ENCODE data around the gene ZNF284.

ZNF284 gene

DNA sequence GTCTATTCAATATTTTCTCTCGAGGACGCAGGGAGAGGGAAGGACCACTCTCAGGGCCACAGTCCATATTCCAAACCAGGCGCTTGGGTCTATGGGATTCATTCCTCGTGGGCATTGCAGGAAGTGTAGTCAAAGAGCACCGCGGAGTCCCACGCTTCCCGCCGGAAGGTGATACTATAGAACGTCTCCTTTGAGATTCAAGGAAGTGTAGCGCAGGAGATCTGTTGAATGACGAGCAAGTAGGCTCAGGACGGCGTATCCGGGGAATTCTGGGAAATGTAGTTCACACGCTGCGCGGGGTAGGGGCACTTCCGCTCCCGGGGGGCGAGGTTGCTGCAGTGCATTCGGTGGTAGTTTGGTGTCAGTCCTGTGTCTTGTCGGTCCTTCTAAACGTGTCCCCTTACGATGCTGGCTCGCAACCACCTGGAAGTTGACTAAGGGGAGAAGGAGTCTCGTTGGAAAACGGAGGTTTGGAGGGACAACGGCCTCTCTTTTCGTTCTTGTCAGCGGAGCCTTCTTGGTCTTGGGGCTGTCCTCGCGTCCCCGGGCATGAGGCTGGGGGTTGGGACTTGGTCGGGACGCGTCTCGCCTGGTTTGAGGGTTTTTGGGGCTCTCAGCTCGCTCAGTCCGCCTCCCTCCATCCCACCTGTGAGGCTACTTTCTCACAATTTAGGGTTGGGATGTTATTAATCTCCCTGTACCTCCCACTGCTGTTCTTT lies at the start of gene ZNF284:
Gene ZNF284, plus strand, starts transcription at position 336 of the 719 bp plus-strand sequence. CDS start 4,231 bp downstream, outside the sequence.
- peak; percentile 88 for DNase-seq

DNA sequence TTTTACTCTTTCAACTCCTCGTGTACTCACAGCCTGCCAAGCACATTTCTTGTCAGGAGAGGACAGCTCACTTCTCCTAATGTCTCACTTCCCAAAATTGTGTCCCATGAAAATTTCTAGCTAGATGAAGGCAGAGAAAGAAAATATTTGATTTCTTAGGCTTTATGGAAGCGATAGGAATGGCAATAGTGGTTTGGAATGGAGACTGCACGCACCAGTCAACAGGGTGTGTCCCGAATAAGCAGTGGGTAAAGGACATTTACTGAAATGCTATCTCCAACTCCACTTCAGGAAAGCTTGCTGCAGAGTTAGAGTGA lies 47.1 kb upstream of the ZNF284 start:
- DNase-seq: no peak

DNA sequence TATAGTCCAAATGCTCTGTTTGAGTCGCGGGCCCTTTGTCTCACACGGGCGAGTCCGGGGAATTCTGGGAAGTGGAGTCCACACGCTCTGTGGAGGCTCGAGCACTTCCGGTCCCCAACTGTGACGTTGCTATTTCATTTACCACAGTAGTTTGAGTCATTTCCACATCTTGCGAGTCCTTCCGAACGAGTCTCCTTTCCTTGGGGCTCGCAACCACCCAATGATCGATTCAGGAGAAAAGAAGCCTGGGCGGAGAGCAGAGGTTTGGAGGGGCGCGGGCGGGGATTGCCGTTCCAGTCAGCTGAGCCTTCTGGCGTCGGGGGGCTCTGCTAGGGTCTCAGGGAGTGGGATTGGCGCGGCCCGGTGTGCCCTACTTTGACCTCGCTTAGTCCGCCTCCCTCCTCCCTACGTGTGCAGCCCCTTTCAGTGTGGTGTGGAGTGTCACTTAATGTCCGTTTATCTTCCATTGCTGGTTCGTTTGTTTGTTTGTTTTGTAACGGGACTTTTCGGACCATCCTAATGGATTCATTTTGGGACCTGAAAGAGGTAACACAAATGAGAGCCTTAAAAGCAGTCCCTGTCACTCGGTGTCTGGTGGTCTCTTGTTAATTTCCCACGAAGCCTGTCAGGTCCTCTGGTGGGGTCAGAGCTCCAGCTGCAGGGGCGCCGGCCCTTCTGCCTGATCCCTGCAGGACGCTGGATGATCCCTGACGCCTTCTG lies 46.6 kb upstream of the ZNF284 start, which contains the start of gene ZNF222:
Gene ZNF222, plus strand, starts transcription at position 163 of the 720 bp plus-strand sequence. Its CDS starts 58 bp downstream, at position 221.
- peak; percentile 83 for DNase-seq

DNA sequence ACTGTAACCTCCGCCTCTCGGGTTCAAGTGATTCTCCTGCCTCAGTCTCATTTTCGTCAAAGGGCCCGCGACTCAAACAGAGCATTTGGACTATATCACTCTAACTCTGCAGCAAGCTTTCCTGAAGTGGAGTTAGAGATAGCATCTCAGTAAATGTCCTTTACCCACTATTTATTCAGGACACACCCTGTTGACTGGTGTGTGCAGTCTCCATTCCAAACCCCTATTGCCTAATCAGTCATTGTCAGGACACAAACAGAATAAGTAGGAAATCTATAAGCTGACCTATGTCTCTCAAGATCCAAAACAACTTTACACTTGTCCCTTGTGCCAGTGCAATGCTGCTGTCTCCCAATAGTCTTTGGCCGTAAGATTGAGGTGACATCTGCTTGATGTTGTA lies 45.3 kb upstream of the ZNF284 start:
- no peak for DNase-seq

DNA sequence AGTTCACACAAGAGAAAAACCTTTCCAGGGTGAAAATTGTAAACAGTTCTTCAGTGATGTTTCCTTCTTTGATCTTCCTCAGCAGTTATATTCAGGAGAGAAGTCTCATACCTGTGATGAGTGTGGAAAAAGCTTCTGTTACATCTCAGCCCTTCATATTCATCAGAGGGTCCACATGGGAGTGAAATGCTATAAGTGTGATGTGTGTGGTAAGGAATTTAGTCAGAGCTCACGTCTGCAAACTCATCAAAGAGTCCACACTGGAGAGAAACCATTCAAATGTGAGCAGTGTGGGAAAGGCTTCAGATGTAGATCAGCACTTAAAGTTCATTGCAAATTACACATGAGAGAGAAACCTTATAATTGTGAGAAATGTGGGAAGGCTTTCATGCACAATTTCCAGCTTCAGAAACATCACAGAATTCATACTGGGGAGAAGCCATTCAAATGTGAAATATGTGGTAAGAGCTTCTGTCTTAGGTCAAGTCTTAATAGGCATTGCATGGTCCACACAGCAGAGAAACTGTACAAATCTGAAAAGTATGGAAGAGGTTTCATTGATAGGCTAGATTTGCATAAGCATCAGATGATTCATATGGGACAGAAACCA lies 39.9 kb upstream of the ZNF284 start:
- no peak for DNase-seq

DNA sequence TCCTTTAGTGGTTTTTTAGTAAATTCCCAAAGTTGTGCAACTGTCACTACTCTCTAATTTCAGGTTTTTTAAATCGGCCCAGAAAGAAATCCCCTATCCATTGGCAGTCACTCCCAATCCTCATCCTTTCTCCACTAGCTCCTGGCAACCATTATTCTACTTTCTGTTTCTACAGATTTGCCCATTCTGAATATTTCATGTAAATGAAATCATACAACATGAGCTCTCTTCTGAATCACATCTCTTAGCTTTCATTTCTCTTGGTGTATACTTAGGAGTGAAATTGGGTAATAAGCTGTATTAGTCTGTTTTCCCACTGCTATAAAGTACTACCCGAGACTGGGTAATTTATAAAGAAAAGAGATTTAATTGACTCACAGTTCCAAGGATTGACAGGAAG lies 29.8 kb upstream of the ZNF284 start:
- no peak for DNase-seq

DNA sequence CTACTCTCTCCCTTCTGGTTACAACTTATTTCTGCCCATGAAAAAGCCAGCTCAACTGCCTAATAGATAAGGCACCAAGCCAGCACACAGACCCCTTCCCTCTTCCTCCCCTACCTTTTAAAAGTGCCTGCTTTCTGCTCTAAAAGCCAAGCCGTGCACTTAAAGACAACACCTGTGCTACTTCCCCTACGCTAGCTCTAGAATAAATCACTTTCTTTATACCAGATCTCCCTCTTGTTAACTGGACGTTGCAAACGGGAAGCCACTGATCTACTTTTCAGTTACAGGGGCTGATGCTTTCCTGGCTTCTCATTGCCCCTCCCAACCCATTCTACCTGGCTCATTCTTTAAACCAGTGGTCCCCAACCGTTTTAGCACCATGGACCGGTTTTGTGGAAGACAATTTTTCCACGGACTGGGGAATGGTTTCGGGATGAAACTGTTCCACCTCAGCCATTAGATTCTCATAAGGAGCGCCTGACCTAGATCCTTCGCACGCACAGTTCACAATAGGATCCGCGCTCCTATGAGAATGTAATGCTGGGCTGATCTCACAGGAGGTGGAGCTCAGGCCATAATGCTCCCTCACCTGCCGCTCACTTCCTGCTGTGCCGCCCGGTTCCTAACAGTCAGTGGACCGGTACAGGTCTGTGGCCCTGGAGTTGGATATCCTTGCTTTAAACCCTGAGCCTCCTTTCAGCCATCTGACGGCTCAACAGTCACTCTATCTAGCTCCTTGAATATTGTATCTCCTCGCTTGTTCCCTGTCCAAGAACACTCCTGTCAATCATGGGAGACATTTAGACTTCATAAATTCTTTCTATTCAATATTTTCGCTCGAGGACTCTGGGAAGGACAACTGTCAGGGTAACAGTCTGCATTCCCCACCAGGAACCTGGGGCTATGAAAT lies 21.0 kb upstream of the ZNF284 start:
- DNase-seq: peak; percentile 24

DNA sequence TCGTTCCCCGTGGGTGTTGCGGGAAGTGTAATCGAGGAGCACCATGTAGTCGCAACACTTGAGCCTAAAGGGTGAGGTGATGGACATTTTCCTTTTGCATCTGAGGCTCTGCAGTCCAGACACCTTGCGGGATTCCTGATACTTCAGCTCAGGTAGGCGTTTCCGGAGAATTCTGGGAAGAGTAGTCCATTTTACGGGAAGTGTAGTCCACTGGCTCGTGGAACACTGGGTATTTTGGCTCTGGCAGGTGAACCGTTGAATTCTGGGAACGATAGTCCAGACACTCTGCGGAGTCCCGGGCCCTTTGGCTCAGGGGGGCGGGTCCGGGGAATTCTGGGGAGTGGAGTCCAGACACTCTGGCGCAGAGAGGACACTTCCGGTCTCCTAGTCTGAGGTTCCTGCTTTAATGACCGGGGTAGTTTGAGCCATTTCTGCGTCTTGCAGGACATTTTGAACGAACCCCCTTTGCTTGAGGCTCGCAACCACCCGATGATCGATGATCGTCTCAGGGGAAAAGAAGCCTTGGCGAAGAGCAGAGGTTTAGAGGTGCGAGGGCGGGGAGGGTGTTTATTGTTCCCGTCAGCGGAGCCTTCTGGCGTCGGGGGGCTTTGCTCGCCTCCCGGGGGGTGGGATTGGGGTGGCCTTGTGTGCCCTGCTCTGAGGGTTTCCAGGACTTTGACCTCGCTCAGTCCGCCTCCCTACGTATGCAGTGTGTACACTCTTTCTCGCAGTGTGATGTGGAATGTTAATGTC lies 20.1 kb upstream of the ZNF284 start, which contains the start of gene ZNF223:
Gene ZNF223, plus strand, starts transcription at position 387 of the 753 bp plus-strand sequence. CDS start 3,141 bp downstream, outside the sequence.
- peak; percentile 77 for DNase-seq

DNA sequence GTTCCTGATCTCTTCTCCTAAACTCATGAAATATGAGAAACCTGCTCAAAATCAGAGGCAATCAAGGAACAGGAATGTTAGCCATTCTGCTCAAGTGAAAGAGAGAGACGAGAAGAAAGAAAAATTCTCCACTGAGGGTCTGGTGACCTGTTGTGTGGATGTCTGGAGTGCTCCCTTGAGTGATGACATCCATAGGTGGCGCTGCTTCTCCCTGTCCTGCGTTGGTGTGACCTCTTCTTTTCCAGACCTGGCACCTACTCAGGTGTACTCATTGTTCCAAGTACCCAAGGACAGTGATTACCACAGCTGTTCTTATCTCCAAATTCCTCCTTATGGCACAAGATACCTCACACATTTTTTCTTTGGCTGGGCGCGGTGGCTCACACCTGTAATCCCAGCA lies 16.1 kb upstream of the ZNF284 start:
- no peak for DNase-seq

DNA sequence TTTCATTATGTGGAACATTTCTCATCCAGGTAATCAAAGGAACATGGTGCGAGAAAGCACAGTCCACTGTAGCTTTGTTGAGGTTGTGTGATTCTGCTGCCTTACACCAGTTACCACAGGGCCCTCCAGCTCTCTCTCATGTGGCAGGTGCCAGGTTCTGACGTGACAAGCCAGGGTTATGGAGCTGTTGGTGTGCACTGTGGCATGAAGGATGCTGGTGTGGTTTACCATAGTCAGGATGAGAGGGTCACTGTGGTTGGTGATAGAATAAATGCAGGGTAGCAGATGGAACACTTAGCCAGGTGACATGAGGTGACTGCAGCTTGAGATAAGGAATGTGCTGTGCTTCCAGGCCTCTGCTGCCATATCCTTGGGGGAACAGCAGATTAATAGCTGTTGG lies 12.7 kb upstream of the ZNF284 start:
- no peak for DNase-seq

DNA sequence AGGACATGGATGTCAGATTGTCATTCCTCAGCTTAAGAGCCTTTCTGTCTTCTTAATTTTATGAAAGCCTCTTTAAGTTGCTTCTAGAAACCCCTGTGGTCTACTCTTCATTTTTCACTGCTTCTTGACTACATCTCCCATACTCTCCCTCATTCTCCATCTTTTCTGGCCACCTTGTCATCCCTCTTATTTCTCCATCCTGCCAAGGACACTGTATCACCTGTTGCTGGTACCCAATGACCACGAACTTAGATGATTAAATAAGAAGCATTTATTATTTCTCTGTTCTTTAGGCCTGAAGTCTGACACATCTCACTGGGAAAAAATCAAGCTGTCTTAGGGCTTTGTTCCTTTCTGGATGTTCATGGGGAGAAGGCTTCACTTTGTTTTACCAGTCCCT lies 10.9 kb upstream of the ZNF284 start:
- no peak for DNase-seq

DNA sequence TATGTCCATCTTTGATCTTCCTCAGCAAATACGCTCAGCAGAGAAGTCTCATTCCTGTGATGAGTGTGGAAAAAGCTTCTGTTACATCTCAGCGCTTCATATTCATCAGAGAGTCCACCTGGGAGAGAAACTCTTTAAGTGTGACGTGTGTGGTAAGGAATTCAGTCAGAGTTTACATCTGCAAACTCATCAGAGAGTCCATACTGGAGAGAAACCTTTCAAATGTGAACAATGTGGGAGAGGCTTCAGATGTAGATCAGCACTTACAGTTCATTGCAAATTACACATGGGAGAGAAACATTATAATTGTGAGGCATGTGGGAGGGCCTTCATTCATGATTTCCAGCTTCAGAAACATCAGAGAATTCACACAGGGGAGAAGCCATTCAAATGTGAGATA lies 5.7 kb upstream of the ZNF284 start:
- DNase-seq: no peak

DNA sequence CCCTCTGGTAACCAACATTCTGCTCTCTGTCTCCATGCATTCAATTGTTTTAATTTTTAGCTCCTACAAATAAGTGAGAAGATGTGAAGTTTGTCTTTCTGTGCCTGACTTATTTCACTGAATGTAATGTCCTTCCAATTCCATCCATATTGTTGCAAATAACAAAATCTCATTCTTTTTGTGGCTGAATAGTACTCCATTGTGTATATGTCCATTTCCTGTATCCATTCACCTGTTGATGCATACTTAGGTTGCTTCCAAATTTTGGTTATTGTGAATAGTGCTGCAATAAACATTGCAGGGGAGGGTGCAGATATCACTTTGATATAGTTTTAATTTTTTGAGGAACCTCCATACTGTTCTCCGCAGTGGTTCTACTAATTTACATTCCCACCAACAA lies 2.5 kb upstream of the ZNF284 start:
- no peak for DNase-seq

DNA sequence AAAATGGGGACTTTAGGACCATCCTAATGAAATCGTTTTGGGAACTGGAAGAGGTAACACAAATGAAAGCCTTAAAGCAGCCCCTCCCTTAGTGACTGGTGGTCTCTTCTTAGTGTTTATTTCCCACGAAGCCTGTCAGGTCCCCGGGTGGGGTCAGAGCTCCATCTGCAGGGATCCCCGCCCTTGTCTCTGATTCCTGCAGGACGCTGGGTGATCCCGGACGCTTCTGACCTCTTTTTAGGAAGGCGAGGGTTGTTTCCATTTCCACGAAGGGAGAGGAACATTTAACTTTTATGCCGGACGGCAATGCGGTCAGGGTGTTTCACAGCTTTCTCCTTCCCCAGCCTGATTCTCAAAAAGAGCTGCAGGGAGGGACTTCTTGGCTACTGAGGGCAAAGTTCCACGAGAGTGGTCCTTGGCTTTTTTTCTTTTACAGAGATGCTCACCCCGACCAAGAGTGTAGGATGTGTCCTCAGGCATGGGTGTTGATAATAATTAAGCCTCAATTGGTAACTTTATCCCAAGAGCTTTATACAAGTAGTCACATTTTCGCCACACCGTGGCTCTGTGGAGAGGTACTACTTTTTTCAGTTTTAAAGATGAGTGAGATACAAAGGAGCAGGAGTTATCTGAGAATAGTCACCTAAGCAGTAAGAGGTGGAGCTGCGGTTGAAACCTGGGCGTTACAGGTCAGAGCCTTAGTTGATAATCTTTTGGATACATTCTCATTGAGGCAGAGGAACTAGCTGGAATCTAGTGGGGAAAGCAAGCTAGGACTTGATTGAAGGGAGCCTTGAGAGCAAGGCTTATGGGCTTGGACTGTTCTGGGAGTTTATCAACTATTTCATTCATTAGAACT lies 813 bp downstream of the ZNF284 start:
- no peak for DNase-seq

DNA sequence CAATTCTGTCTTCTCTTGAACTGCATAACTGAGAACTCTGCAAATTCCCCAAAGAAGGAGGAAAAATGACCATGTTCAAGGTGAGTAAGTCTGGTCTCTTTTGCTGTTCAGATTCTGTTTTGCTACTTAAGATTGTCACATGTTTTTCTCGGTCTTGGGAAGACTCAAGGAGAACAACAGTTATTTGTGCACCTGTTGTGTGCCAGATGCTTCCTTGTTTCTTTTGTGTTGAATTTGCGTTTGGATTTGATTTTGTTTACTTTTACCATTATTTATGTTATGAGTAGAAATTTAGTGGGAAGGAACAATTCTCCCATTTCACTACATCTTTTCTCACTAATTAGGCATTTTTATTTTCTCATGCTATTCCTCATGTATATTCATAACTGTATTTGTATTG lies 4.4 kb downstream of the ZNF284 start:
- no peak for DNase-seq

DNA sequence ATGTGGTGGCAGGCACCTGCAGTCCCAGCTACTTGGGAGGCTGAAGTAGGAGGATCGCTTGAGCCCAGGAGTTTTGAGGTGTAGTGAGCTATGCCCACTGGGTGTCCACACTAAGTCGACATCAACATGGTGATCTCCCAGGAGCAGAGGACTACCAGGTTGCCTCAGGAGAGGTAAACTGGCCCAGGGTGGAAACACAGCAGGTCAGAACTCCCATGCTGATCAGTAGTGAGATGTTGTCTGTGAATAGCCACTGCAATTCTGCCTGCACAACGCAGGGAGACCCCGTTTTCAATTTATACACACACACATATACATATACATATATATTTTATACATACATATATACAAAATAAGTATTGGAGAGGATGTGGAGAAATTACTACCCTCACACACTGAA lies 20.1 kb downstream of the ZNF284 start:
- DNase-seq: no peak

DNA sequence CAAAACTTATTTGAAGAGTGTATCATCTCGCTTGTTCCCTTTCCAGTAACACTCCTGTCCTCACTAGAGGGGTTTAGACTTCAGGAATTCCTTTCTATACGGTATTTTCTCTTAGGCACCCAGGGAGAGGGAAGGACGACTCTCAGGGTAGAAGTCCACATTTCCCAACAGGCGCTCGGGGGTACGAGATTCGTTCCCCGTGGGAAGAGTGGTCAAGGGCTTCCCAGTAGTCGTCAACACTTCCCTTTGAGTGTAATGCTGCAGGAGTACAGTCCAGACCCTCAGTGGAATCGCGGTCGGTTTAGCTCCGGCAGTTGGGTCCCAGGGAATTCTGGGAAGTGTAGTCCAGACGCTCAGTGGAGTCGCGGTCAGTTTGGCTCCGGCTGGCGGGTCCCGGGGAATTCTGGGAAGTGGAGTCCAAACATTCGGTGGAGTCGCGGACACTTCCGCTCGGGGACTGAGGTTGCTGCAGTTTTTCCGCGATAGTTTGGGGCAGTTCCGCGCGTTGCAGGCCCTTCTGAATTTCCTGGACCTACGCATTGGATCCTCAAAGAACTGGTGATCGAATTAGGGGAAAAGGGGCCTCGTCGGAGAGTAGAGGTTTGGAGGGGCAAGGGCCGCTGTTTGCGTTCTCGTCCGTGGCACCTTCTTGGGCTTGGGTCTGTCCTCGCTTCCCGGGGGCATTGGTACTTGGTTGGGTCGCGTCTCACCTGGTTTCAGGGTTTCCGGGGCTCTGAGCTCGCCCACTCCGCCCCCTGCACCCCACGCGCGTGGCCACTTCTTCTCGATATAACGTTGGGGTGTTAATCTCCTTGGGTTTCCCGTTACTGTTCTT lies 22.2 kb downstream of the ZNF284 start, which contains the start of gene ZNF224:
Gene ZNF224, plus strand, starts transcription at position 431 of the 835 bp plus-strand sequence. CDS start 3,513 bp downstream, outside the sequence.
- peak; percentile 89 for DNase-seq

DNA sequence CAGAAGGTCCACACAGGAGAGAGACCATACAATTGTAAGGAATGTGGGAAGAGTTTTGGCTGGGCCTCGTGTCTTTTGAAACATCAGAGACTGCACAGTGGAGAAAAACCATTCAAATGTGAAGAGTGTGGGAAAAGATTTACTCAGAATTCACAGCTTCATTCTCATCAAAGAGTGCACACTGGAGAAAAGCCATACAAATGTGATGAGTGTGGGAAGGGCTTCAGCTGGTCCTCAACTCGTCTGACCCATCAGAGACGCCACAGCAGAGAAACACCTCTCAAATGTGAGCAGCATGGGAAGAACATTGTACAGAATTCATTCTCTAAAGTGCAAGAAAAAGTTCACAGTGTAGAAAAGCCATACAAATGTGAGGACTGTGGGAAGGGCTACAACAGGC lies 35.8 kb downstream of the ZNF284 start:
- DNase-seq: no peak

DNA sequence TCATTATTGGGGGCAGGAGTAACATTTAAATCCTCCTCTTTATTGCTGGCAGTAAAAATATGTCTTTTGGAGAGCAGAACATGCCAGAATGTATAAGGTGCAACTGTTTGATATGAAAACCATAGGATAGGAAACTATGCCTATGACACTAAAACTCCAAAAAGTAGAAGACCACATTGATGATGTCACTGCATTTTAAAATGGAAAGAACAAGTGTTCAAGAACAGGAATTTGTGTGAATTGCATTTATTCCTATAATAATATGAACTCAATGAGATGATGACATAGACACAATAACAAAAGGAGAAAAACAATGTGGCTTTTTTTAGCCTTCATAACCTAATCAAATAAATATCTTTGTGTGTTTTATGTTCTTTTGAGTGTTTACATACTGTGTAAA lies 37.5 kb downstream of the ZNF284 start:
- DNase-seq: no peak

DNA sequence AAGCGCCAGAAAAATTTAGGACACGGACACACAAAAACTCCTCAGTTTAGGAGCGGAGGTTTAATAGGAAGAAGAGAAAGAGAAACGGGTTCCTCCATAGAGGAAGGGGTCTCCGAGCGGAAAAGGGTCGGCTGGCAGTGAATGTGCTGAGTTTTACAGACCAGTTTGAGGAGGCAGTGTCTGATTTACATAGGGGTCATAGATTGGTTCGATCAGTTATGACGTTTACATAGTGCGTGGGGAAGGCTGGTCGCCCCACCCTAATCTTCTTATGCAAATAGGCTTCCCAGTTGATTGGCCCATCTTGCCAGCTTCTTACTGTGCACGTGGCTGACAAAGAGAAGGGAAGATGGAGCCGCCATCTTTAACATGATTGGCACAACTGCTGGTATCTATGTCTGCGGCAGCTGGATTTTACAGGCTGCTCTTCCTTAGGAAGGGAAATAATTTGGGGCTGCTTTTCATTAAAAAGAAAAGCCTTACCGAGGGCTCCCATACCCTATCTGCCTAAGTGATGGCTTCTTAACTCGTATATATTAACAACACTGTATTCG lies 40.0 kb downstream of the ZNF284 start:
- DNase-seq: peak; percentile 12

All from stimulated activated CD4-positive, alpha-beta T cell treated with anti-CD3 and anti-CD28 coated beads, Interleukin-15, amount 100 ng/mL, for 24 hours (primary cell).